Large intestine (tissue), 3 donors: ENCODE measurements around the gene ALPL. TPM values are rescaled to one million over a fixed set of nuclear protein-coding genes. Genes with fewer than 3 reads are reported as not detected.

Experiments used
- DNase-seq, 2 donors: peaks; one replicate each; pipeline versions ENCODE4 v3.0.0 to v3.0.0-alpha.2; 2013
- H3K27ac ChIP-seq: one replicate; pipeline ENCODE4 v1.5.1; 2013; ENCODE audit warnings: low read length
- H3K27me3 ChIP-seq: 2 replicates; pipeline ENCODE4 v1.6.1; 2013; ENCODE audit warnings: low read length; ENCODE audit not compliant: control insufficient read depth, insufficient read depth
- H3K36me3 ChIP-seq: 2 replicates; pipeline ENCODE4 v1.6.1; 2013; ENCODE audit warnings: low read length; ENCODE audit not compliant: control insufficient read depth, insufficient read depth
- H3K4me1 ChIP-seq: one replicate; pipeline ENCODE4 v1.6.1; 2013; ENCODE audit warnings: low read length; ENCODE audit not compliant: control insufficient read depth, insufficient read depth
- H3K4me3 ChIP-seq: one replicate; pipeline ENCODE4 v1.5.1; 2013; ENCODE audit warnings: low read length
- H3K9me3 ChIP-seq: one replicate; pipeline ENCODE4 v1.6.1; 2013; ENCODE audit warnings: mild to moderate bottlenecking, low read depth, low read length, moderate library complexity; ENCODE audit not compliant: control insufficient read depth
- WGBS: methylation state at CpG from one replicate; pipeline ENCODE4 v1.1.5; 2013; ENCODE audit warnings: low lambda C conversion rate; ENCODE audit not compliant: insufficient coverage; 5-methylcytosine and 5-hydroxymethylcytosine counted together
- polyA plus RNA-seq: library from polyadenylated mRNA; unstranded; fragments of 120-200 nt; gene quantifications from one replicate; pipeline ENCODE4 v1.2.1, GENCODE V29; 2013

The ALPL gene
- polyA plus RNA-seq, 1 donor, result 1.5 TPM

- Histone ChIP-seq H3K4me1 (peaks cover 6% of the 10 kb centered on the region), H3K27ac (no peak overlapping the region), H3K9me3 (no peaks in the 10 kb centered on the region), H3K27me3 (no peaks in the 10 kb centered on the region), H3K36me3 (no peaks in the 10 kb centered on the region), H3K4me3 (no peak overlapping the region)
- no CpG with 5 or more reads among the region's 10 CpGs for WGBS
- DNase-seq, result peak in 1 of 2 donors; percentile 20
Observed at GRCh38 chr1:21569820-21570527, 60.8 kb downstream of the ALPL start.

- Histone ChIP-seq H3K27ac (no peak overlapping the region), H3K9me3 (no peaks in the 10 kb centered on the region)
- no peak for DNase-seq
Observed at GRCh38 chr1:21570528-21570875, 61.3 kb downstream of the ALPL start.

GRCh38 chr1:21570885-21571284 lies 61.7 kb downstream of the ALPL start:
- no CpG with 5 or more reads among the region's 4 CpGs for WGBS
- no peak overlapping the region for H3K27ac ChIP-seq
- H3K9me3 ChIP-seq, result no peaks in the 10 kb centered on the region
- H3K36me3 ChIP-seq, result no peaks in the 10 kb centered on the region
- no peak for DNase-seq
- peaks cover 6% of the 10 kb centered on the region for H3K4me1 ChIP-seq
- H3K4me3 ChIP-seq, result no peak overlapping the region
- H3K27me3 ChIP-seq, result no peaks in the 10 kb centered on the region

More at GRCh38 chr1:21570528-21570875, 61.3 kb downstream of the ALPL start:
- Histone ChIP-seq H3K4me1 (peaks cover 6% of the 10 kb centered on the region), H3K27me3 (no peaks in the 10 kb centered on the region), H3K4me3 (no peak overlapping the region), H3K36me3 (no peaks in the 10 kb centered on the region)
- WGBS, result no CpG with 5 or more reads among the region's 5 CpGs

- DNase-seq, result no peak
- H3K36me3 ChIP-seq, result no peaks in the 10 kb centered on the region
Observed at GRCh38 chr1:21572221-21572620, 63.0 kb downstream of the ALPL start.

GRCh38 chr1:21572735-21573277 lies 63.6 kb downstream of the ALPL start:
- H3K27ac ChIP-seq, result no peak overlapping the region
- WGBS, result no CpG with 5 or more reads among the region's 13 CpGs
- peaks cover 6% of the 10 kb centered on the region for H3K4me1 ChIP-seq
- no peak for DNase-seq
- no peaks in the 10 kb centered on the region for H3K27me3 ChIP-seq
- no peaks in the 10 kb centered on the region for H3K36me3 ChIP-seq
- no peak overlapping the region for H3K4me3 ChIP-seq
- H3K9me3 ChIP-seq, result peaks cover 4% of the 10 kb centered on the region

More at GRCh38 chr1:21572221-21572620, 63.0 kb downstream of the ALPL start:
- no CpG with 5 or more reads among the region's 6 CpGs for WGBS
- H3K27me3 ChIP-seq, result no peaks in the 10 kb centered on the region
- peaks cover under 1% of the 10 kb centered on the region for H3K9me3 ChIP-seq
- H3K27ac ChIP-seq, result no peak overlapping the region
- H3K4me1 ChIP-seq, result peaks cover 6% of the 10 kb centered on the region
- H3K4me3 ChIP-seq, result no peak overlapping the region

GRCh38 chr1:21573475-21573874 lies 64.3 kb downstream of the ALPL start:
- WGBS, result no CpG with 5 or more reads among the region's 11 CpGs
- H3K27ac ChIP-seq, result no peak overlapping the region

GRCh38 chr1:21573971-21574465 lies 64.8 kb downstream of the ALPL start:
- Histone ChIP-seq H3K27ac (no peak overlapping the region), H3K27me3 (no peaks in the 10 kb centered on the region), H3K36me3 (no peaks in the 10 kb centered on the region), H3K4me1 (peaks cover 6% of the 10 kb centered on the region), H3K4me3 (no peak overlapping the region), H3K9me3 (peaks cover 4% of the 10 kb centered on the region)
- DNase-seq, result peak; percentile 47 to 60
- WGBS, result no CpG with 5 or more reads among the region's 11 CpGs

More at GRCh38 chr1:21573475-21573874, 64.3 kb downstream of the ALPL start:
- Histone ChIP-seq H3K36me3 (no peaks in the 10 kb centered on the region), H3K9me3 (peaks cover 4% of the 10 kb centered on the region), H3K27me3 (no peaks in the 10 kb centered on the region), H3K4me1 (peaks cover 6% of the 10 kb centered on the region), H3K4me3 (no peak overlapping the region)
- DNase-seq, result no peak

- Histone ChIP-seq H3K27ac (no peak overlapping the region), H3K4me1 (peaks cover 3% of the 10 kb centered on the region), H3K9me3 (peaks cover 4% of the 10 kb centered on the region), H3K36me3 (no peaks in the 10 kb centered on the region), H3K4me3 (no peak overlapping the region), H3K27me3 (no peaks in the 10 kb centered on the region)
- no CpG with 5 or more reads among the region's 31 CpGs for WGBS
- peak in 1 of 2 donors; percentile 13 for DNase-seq
Observed at GRCh38 chr1:21574466-21575151, 65.4 kb downstream of the ALPL start.

- Histone ChIP-seq H3K4me1 (no peaks in the 10 kb centered on the region), H3K4me3 (no peak overlapping the region), H3K27ac (no peak overlapping the region), H3K9me3 (peaks cover 4% of the 10 kb centered on the region), H3K27me3 (no peaks in the 10 kb centered on the region), H3K36me3 (no peaks in the 10 kb centered on the region)
- no peak for DNase-seq
- no CpG with 5 or more reads among the region's 18 CpGs for WGBS
Observed at GRCh38 chr1:21575351-21575942, 66.2 kb downstream of the ALPL start.

- Histone ChIP-seq H3K36me3 (no peaks in the 10 kb centered on the region), H3K9me3 (peaks cover 4% of the 10 kb centered on the region), H3K4me1 (no peaks in the 10 kb centered on the region), H3K27ac (no peak overlapping the region), H3K4me3 (no peak overlapping the region), H3K27me3 (no peaks in the 10 kb centered on the region)
- DNase-seq, result no peak
- no CpG with 5 or more reads among the region's 7 CpGs for WGBS
Observed at GRCh38 chr1:21576031-21576797, 67.0 kb downstream of the ALPL start.
